PC-9 (cell line): Measurements from ENCODE around the gene PSME3IP1. TPM values are rescaled to one million over a fixed set of nuclear protein-coding genes. Genes with fewer than 3 reads are reported as not detected.

Experiments used
- BruUV-seq: library from RNA; stranded (reverse); fragments of 400-500 nt; replicated peaks from 2 replicates; lab custom pipeline; 2021; lab: Mats Ljungman, UMichigan
- CTCF ChIA-PET: fragments of 300-600 bp; sonication (Branson Sonifier 250); formaldehyde crosslinking; loops from one replicate; lab custom pipeline; 2022; ENCODE audit warnings: antibody characterized with exemption; lab: Charles Lee
- POLR2A ChIA-PET: fragments of 300-600 bp; sonication (Branson Sonifier 250); formaldehyde crosslinking; loops from one replicate; lab custom pipeline; 2022; ENCODE audit warnings: antibody characterized with exemption; ENCODE audit not compliant: unreplicated experiment; lab: Charles Lee
- DNase-seq, 2 experiments: peaks; one replicate each; pipeline versions ENCODE4 v3.0.0 to v3.0.0-alpha.2; 2015 to 2022; ENCODE audit warnings: mixed read lengths in 1 of 2
- H2AFZ ChIP-seq: fragments of 200-600 bp; sonication (generic); 2 replicates; pipeline ENCODE4 v1.8.1; 2017; ENCODE audit warnings: antibody characterized with exemption
- H3F3A ChIP-seq: fragments of 200-600 bp; sonication (generic); 2 replicates; pipeline ENCODE4 v1.8.1; 2017; ENCODE audit warnings: antibody characterized with exemption, mild to moderate bottlenecking, low read depth; ENCODE audit not compliant: insufficient read depth
- H3K27ac ChIP-seq: fragments of 200-600 bp; sonication (generic); 2 replicates; pipeline ENCODE4 v1.6.1; 2016; ENCODE audit warnings: mixed run types
- H3K27me3 ChIP-seq: fragments of 200-600 bp; sonication (generic); 2 replicates; pipeline ENCODE4 v1.6.1; 2016; ENCODE audit warnings: low read depth, mixed run types; ENCODE audit not compliant: insufficient read depth
- H3K36me3 ChIP-seq: fragments of 200-600 bp; sonication (generic); 2 replicates; pipeline ENCODE4 v1.6.1; 2016; ENCODE audit warnings: low read depth, mixed run types
- H3K4me1 ChIP-seq: fragments of 200-600 bp; sonication (generic); replicated peaks from 2 replicates; pipeline ENCODE4 v1.6.1; 2016; ENCODE audit warnings: mixed run types; ENCODE audit not compliant: insufficient read depth
- H3K4me2 ChIP-seq: fragments of 200-600 bp; sonication (generic); 2 replicates; pipeline ENCODE4 v1.6.1; 2017; ENCODE audit warnings: mixed run types
- H3K4me3 ChIP-seq: fragments of 200-600 bp; sonication (generic); 2 replicates; pipeline ENCODE4 v1.6.1; 2016; ENCODE audit warnings: mixed run types
- H3K79me2 ChIP-seq: fragments of 200-600 bp; sonication (generic); 2 replicates; pipeline ENCODE4 v1.6.1; 2017; ENCODE audit warnings: low read depth, mixed run types
- H3K9me2 ChIP-seq: fragments of 200-600 bp; sonication (generic); 2 replicates; pipeline ENCODE4 v1.8.1; 2017; ENCODE audit warnings: mild to moderate bottlenecking; ENCODE audit not compliant: insufficient read depth
- H3K9me3 ChIP-seq: fragments of 200-600 bp; sonication (generic); 2 replicates; pipeline ENCODE4 v1.8.1; 2016; ENCODE audit warnings: low read depth; ENCODE audit not compliant: insufficient read depth
- H4K20me1 ChIP-seq: fragments of 200-600 bp; sonication (generic); 2 replicates; pipeline ENCODE4 v1.8.1; 2017; ENCODE audit not compliant: insufficient read depth
- EZH2 ChIP-seq: fragments of 200-600 bp; sonication (generic); IDR thresholded peaks from 2 replicates; pipeline ENCODE4 v1.8.0; 2017; ENCODE audit warnings: antibody characterized with exemption, low read depth
- intact Hi-C: fragments of 100-400 bp; cut with micrococcal nuclease; formaldehyde crosslinking; loops from one replicate; pipeline ENCODE4 v1.10.0; 2022; ENCODE audit not compliant: unreplicated experiment
- total RNA-seq: library from RNA; stranded (reverse); gene quantifications from 2 replicates; pipeline ENCODE4 v1.2.3, GENCODE V29; 2021
- TF ChIP-seq, protein P1 (sequence below): fragments of 200-600 bp; sonication (generic); conservative IDR thresholded peaks from 2 replicates; pipeline ENCODE4 v1.6.1; 2017; ENCODE audit warnings: mixed run types, antibody characterized with exemption, mild to moderate bottlenecking, moderate library complexity

The PSME3IP1 gene
- total RNA-seq, 1 experiment from 2014 or later: 121 TPM

DNA sequence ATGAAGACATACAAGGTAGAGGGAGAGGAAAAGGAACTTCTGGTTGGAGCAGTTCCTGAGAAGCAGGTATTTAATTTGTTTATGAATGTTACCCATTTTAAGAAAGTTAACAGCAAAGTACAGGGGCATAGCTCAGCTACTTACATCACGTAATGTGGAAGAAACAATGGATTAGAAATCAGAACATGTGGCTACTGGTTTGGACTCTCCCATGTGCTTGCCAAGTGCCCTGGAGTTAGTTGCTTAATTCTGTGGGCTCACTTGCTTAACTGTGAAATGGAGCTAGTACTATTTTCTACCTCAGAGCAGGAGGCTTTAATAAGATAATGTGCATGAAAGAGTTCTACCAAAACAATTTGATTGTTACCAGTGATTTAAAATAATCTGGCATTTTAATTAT lies 27.6 kb upstream of the PSME3IP1 start:
- intact Hi-C loops: no loop called here
- no TSS peak for BruUV-seq
- Histone ChIP-seq H3K4me3 (no peak overlapping the region), H3K27ac (no peak overlapping the region), H4K20me1 (no peaks in the 10 kb centered on the region), H3K9me2 (no peaks in the 10 kb centered on the region), H3K4me1 (no peaks in the 10 kb centered on the region), H3K27me3 (no peaks in the 10 kb centered on the region), H3F3A (no peaks in the 10 kb centered on the region), H2AFZ (no peak overlapping the region), H3K36me3 (peaks cover 55% of the 10 kb centered on the region), H3K4me2 (no peak overlapping the region), H3K79me2 (no peaks in the 10 kb centered on the region), H3K9me3 (peaks cover 22% of the 10 kb centered on the region; the same call in 1 of the 2 replicates)
- ChIA-PET CTCF (no interaction called here), POLR2A (no interaction called here)
- DNase-seq: no peak
- TF ChIP-seq, protein P1, sequence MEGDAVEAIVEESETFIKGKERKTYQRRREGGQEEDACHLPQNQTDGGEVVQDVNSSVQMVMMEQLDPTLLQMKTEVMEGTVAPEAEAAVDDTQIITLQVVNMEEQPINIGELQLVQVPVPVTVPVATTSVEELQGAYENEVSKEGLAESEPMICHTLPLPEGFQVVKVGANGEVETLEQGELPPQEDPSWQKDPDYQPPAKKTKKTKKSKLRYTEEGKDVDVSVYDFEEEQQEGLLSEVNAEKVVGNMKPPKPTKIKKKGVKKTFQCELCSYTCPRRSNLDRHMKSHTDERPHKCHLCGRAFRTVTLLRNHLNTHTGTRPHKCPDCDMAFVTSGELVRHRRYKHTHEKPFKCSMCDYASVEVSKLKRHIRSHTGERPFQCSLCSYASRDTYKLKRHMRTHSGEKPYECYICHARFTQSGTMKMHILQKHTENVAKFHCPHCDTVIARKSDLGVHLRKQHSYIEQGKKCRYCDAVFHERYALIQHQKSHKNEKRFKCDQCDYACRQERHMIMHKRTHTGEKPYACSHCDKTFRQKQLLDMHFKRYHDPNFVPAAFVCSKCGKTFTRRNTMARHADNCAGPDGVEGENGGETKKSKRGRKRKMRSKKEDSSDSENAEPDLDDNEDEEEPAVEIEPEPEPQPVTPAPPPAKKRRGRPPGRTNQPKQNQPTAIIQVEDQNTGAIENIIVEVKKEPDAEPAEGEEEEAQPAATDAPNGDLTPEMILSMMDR: no peak
- no peak for TF ChIP-seq EZH2

DNA sequence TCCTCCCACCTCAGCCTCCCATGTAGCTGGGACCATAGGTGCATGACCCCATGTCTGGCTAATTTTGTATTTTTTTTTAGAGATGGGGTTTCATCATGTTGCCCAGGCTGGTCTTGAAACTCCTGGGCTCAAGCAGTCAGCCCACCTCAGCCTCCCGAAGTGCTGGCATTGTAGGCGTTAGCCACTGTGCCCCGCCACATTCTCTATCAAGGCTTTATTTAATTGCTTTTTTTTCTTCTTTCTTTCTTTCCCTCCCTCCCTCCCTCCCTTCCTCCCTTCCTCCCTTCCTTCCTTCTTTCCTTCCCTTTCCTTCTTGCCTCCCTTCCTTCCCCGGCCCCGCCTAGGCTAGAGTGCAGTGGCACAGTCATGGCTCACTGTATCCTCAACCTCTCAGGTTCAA lies 23.9 kb upstream of the PSME3IP1 start:
- Histone ChIP-seq H3K79me2 (no peaks in the 10 kb centered on the region), H2AFZ (no peak overlapping the region), H3K9me2 (no peaks in the 10 kb centered on the region), H3K27ac (no peak overlapping the region), H3F3A (no peaks in the 10 kb centered on the region), H3K27me3 (no peaks in the 10 kb centered on the region), H3K36me3 (peaks cover 56% of the 10 kb centered on the region), H3K4me2 (no peak overlapping the region), H3K4me1 (no peaks in the 10 kb centered on the region), H3K4me3 (no peak overlapping the region), H3K9me3 (0 out of 2 replicates have a peak, but pooled peaks cover 9% of the 10 kb centered on the region), H4K20me1 (no peaks in the 10 kb centered on the region)
- CTCF ChIA-PET: no interaction called here
- intact Hi-C loops: no loop called here
- DNase-seq: no peak
- POLR2A ChIA-PET: no interaction called here
- TF ChIP-seq EZH2: no peak
- TF ChIP-seq, protein P1: no peak
- no TSS peak for BruUV-seq

GRCh38 chr16:57208926-57209325 lies 23.1 kb upstream of the PSME3IP1 start:
- ChIA-PET CTCF (no interaction called here), POLR2A (no interaction called here)
- no peak overlapping the region for H3K4me3 ChIP-seq
- H3F3A ChIP-seq: peaks cover 3% of the 10 kb centered on the region; the same call in 1 of the 2 replicates
- no peak for TF ChIP-seq EZH2
- no peak overlapping the region for H2AFZ ChIP-seq
- peaks cover 51% of the 10 kb centered on the region for H3K36me3 ChIP-seq
- H4K20me1 ChIP-seq: no peaks in the 10 kb centered on the region
- no peaks in the 10 kb centered on the region for H3K79me2 ChIP-seq
- H3K4me1 ChIP-seq: no peaks in the 10 kb centered on the region
- intact Hi-C loops: no loop called here
- no peaks in the 10 kb centered on the region for H3K9me2 ChIP-seq
- no peak for DNase-seq
- no peak overlapping the region for H3K4me2 ChIP-seq
- no peak overlapping the region for H3K27ac ChIP-seq
- 0 out of 2 replicates have a peak, but pooled peaks cover 3% of the 10 kb centered on the region for H3K9me3 ChIP-seq
- H3K27me3 ChIP-seq: no peaks in the 10 kb centered on the region
- no TSS peak for BruUV-seq

GRCh38 chr16:57204675-57205074 lies 18.8 kb upstream of the PSME3IP1 start:
- BruUV-seq: no TSS peak
- CTCF ChIA-PET: no interaction called here
- intact Hi-C loops: no loop called here

More at GRCh38 chr16:57204675-57205074, 18.8 kb upstream of the PSME3IP1 start:
- DNase-seq: no peak
- Histone ChIP-seq H2AFZ (no peak overlapping the region), H3K9me2 (no peaks in the 10 kb centered on the region), H3F3A (peaks cover 7% of the 10 kb centered on the region; the same call in 1 of the 2 replicates), H3K4me1 (no peaks in the 10 kb centered on the region), H3K9me3 (no peaks in the 10 kb centered on the region), H4K20me1 (no peaks in the 10 kb centered on the region), H3K36me3 (peaks cover 35% of the 10 kb centered on the region), H3K4me3 (no peak overlapping the region), H3K4me2 (no peak overlapping the region), H3K79me2 (no peaks in the 10 kb centered on the region), H3K27ac (no peak overlapping the region), H3K27me3 (no peaks in the 10 kb centered on the region)
- POLR2A ChIA-PET: no interaction called here
- TF ChIP-seq, protein P1: no peak
- TF ChIP-seq EZH2: no peak
